ENCODE results near the gene MTX3.

Gene MTX3

GRCh38 chr5:79975422-79975821, 15.6 kb downstream of the MTX3 start:
- TF ChIP-seq CTCF (conservative IDR thresholded peaks at IDR 0.05; ENCODE audit: control insufficient read depth, insufficient read depth, low read depth, low read length), result no peak
- H3K4me3 ChIP-seq (ENCODE audit: control insufficient read depth, low read depth, low read length), result no peak overlapping the region
- no peak for DNase-seq (ENCODE audit: low read depth)

GRCh38 chr5:79974886-79975285, 16.2 kb downstream of the MTX3 start:
- no peak for TF ChIP-seq CTCF (conservative IDR thresholded peaks at IDR 0.05; ENCODE audit: control insufficient read depth, insufficient read depth, low read depth, low read length)
- peak; percentile 63 for DNase-seq (ENCODE audit: low read depth)

GRCh38 chr5:79973996-79974395, 17.1 kb downstream of the MTX3 start:
- DNase-seq (ENCODE audit: low read depth), result no peak
- TF ChIP-seq CTCF (conservative IDR thresholded peaks at IDR 0.05; ENCODE audit: control insufficient read depth, insufficient read depth, low read depth, low read length), result no peak
- no peak overlapping the region for H3K4me3 ChIP-seq (ENCODE audit: control insufficient read depth, low read depth, low read length)

More at GRCh38 chr5:79974886-79975285, 16.2 kb downstream of the MTX3 start:
- H3K4me3 ChIP-seq (ENCODE audit: control insufficient read depth, low read depth, low read length), result no peak overlapping the region

- no peak for TF ChIP-seq CTCF (conservative IDR thresholded peaks at IDR 0.05; ENCODE audit: control insufficient read depth, insufficient read depth, low read depth, low read length)
- peak; percentile 8 for DNase-seq (ENCODE audit: low read depth)
- no peak overlapping the region for H3K4me3 ChIP-seq (ENCODE audit: control insufficient read depth, low read depth, low read length)
Measured at GRCh38 chr5:79973511-79973910, 17.6 kb downstream of the MTX3 start.

GRCh38 chr5:79971156-79971555, 19.9 kb downstream of the MTX3 start:
- TF ChIP-seq CTCF (conservative IDR thresholded peaks at IDR 0.05; ENCODE audit: control insufficient read depth, insufficient read depth, low read depth, low read length), result no peak
- peak; percentile 85 for DNase-seq (ENCODE audit: low read depth)

GRCh38 chr5:79966448-79966847, 24.6 kb downstream of the MTX3 start:
- no peak for TF ChIP-seq CTCF (conservative IDR thresholded peaks at IDR 0.05; ENCODE audit: control insufficient read depth, insufficient read depth, low read depth, low read length)
- no peak for DNase-seq (ENCODE audit: low read depth)
- no peak overlapping the region for H3K4me3 ChIP-seq (ENCODE audit: control insufficient read depth, low read depth, low read length)

More at GRCh38 chr5:79971156-79971555, 19.9 kb downstream of the MTX3 start:
- no peak overlapping the region for H3K4me3 ChIP-seq (ENCODE audit: control insufficient read depth, low read depth, low read length)

- no peak for TF ChIP-seq CTCF (conservative IDR thresholded peaks at IDR 0.05; ENCODE audit: control insufficient read depth, insufficient read depth, low read depth, low read length)
- no peak overlapping the region for H3K4me3 ChIP-seq (ENCODE audit: control insufficient read depth, low read depth, low read length)
- DNase-seq (ENCODE audit: low read depth), result no peak
Measured at GRCh38 chr5:79964136-79964535, 26.9 kb downstream of the MTX3 start.
